Measurements from ENCODE around the gene CLOCK. TPM values are rescaled to one million over a fixed set of nuclear protein-coding genes. Genes with fewer than 3 reads are reported as not detected.

The CLOCK gene
- total and polyA plus RNA-seq, 2 experiments from 2014 or later, result 10.0 to 15.3 TPM

DNA sequence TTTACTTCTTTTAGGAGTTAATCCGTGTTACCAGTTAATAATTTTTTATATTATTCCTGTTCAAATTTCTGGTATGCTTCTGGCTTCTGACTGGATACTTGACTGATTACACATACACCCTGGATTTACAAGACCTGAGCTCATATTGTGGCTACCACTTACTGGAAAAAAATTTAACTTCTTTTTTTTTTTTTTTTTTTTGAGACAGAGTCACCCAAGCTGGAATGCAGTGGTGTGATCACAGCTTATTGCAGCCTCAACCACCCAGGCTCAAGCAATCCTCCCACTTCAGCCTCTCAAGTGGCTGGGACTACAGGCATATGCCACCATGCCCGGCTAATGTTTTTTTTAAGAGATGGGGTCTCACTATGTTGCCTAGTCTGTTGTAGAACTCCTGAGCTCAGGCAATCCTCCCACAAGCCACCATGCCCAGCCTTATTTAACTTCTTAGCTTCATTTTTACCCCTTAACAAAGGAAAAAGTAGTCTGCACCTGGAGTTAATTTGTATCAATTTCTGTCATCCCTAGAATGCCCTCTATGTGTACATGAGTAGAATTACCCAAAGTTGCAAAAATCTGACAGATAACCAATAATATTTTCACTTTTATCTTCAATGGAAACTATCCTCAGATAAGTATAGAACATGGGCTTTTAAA lies 100.7 kb downstream of the CLOCK start:
- no peaks in the 10 kb centered on the region for H3K4me1 ChIP-seq (ENCODE audit: low read depth)
- no peak overlapping the region for H3K27ac ChIP-seq
- peaks cover 73% of the 10 kb centered on the region for H3K36me3 ChIP-seq
- H3K27me3 ChIP-seq, result no peaks in the 10 kb centered on the region
- TF ChIP-seq, protein P1, sequence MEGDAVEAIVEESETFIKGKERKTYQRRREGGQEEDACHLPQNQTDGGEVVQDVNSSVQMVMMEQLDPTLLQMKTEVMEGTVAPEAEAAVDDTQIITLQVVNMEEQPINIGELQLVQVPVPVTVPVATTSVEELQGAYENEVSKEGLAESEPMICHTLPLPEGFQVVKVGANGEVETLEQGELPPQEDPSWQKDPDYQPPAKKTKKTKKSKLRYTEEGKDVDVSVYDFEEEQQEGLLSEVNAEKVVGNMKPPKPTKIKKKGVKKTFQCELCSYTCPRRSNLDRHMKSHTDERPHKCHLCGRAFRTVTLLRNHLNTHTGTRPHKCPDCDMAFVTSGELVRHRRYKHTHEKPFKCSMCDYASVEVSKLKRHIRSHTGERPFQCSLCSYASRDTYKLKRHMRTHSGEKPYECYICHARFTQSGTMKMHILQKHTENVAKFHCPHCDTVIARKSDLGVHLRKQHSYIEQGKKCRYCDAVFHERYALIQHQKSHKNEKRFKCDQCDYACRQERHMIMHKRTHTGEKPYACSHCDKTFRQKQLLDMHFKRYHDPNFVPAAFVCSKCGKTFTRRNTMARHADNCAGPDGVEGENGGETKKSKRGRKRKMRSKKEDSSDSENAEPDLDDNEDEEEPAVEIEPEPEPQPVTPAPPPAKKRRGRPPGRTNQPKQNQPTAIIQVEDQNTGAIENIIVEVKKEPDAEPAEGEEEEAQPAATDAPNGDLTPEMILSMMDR (IDR thresholded peaks at IDR 0.05; ENCODE audit: low read depth, low read length), result no peak
- H3K4me3 ChIP-seq, result no peak overlapping the region
- no peaks in the 10 kb centered on the region for H3K9me3 ChIP-seq (ENCODE audit: low read depth)
- peak in 1 of 2 donors; percentile 32 for DNase-seq (ENCODE audit: low read depth in 1 of 2, low spot score in 1 of 2)

DNA sequence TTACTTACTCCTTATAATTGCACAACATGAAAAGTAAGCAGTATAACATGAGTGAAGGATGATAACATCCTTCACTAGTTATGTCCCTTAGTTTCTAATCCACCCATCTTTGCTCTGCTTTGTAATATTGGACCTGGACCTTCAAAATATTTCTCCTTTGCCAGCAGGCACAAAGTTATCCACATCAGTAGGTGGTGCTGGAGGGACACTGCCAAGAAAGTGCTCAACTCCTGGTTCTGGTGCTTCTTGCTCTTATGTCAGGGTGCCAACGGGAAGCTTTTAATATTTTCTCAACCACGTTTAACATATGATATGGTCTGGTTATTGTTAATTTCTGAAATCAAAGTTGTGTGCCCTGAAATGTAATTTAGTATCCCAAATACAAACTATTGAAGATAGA lies 101.9 kb downstream of the CLOCK start:
- no peak overlapping the region for H3K4me3 ChIP-seq
- H3K9me3 ChIP-seq (ENCODE audit: low read depth), result no peaks in the 10 kb centered on the region
- H3K27me3 ChIP-seq, result no peaks in the 10 kb centered on the region
- peaks cover 72% of the 10 kb centered on the region for H3K36me3 ChIP-seq
- TF ChIP-seq, protein P1 (IDR thresholded peaks at IDR 0.05; ENCODE audit: low read depth, low read length), result peak; percentile 38
- no peak overlapping the region for H3K27ac ChIP-seq
- peak; percentile 23 to 42 for DNase-seq (ENCODE audit: low read depth in 1 of 2, low spot score in 1 of 2)
- H3K4me1 ChIP-seq (ENCODE audit: low read depth), result no peaks in the 10 kb centered on the region

DNA sequence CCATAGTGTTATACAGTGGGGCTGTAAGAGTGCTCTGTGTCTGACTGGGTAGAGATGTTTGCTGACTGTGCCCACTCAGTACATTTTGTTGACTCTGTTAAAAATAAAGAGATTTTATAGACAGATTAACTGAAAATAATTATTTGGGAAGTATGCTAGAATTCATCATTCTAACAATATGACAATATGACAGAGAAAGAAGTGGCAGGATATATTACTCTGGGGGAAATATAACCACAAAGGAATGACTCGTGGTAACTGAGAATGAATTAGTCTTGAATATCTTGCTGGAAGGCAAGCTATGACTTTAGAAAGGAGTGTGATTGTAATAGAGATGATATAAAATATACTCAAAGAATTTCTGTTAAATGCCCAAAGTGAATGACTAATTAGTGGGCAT lies 104.2 kb downstream of the CLOCK start:
- no peak overlapping the region for H3K4me3 ChIP-seq
- no peaks in the 10 kb centered on the region for H3K4me1 ChIP-seq (ENCODE audit: low read depth)
- no peak for DNase-seq (ENCODE audit: low read depth in 1 of 2, low spot score in 1 of 2)
- H3K9me3 ChIP-seq (ENCODE audit: low read depth), result no peaks in the 10 kb centered on the region
- peaks cover 55% of the 10 kb centered on the region for H3K36me3 ChIP-seq
- TF ChIP-seq, protein P1 (IDR thresholded peaks at IDR 0.05; ENCODE audit: low read depth, low read length), result no peak
- H3K27me3 ChIP-seq, result no peaks in the 10 kb centered on the region
- no peak overlapping the region for H3K27ac ChIP-seq

DNA sequence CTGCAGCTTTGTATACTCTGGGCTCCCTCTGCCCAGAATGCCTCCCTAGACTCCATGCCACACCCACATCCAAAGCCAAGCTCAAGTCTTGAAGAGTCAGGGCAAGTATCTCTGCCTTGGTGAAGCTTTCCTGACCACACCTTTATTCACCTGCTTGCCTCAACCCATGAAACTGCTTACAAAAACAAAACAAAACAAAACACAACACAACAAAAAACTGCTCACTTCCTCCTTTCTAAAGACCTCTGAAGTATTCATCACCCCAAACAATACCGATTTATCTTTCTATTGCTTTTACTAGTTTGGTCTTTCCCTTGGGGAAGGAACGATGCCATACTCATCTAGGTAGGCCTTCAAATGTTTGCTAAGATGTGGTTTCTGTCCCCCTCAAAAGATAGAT lies 105.9 kb downstream of the CLOCK start:
- Histone ChIP-seq H3K36me3 (peaks cover 48% of the 10 kb centered on the region), H3K4me1 (ENCODE audit: low read depth) (no peaks in the 10 kb centered on the region), H3K27me3 (no peaks in the 10 kb centered on the region), H3K27ac (no peak overlapping the region), H3K9me3 (ENCODE audit: low read depth) (no peaks in the 10 kb centered on the region), H3K4me3 (no peak overlapping the region)
- TF ChIP-seq, protein P1 (IDR thresholded peaks at IDR 0.05; ENCODE audit: low read depth, low read length), result no peak
- no peak for DNase-seq (ENCODE audit: low read depth in 1 of 2, low spot score in 1 of 2)

DNA sequence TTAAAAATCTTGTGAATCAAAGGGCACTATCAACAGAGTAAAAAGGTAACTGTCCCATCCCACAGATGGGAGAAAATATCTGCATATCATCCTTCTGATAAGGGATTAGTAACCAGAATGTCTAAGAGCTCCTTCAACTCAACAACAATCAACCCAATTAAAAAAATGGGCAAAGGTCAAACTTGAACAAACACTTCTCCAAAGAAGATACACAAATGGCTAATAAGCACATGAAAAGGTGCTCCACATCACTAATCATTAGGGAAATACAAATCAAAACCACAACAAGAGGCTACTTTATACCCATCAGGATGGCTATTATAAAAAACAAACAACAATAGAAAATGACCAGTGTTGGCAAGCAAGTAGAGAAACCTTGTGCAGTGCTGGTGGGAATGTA lies 107.7 kb downstream of the CLOCK start:
- Histone ChIP-seq H3K36me3 (peaks cover 53% of the 10 kb centered on the region), H3K27ac (no peak overlapping the region)
- TF ChIP-seq, protein P1 (IDR thresholded peaks at IDR 0.05; ENCODE audit: low read depth, low read length), result no peak

More for the DNA sequence above, 107.7 kb downstream of the CLOCK start:
- no peak for DNase-seq (ENCODE audit: low read depth in 1 of 2, low spot score in 1 of 2)
- Histone ChIP-seq H3K9me3 (ENCODE audit: low read depth) (no peaks in the 10 kb centered on the region), H3K27me3 (no peaks in the 10 kb centered on the region), H3K4me1 (ENCODE audit: low read depth) (no peaks in the 10 kb centered on the region), H3K4me3 (no peak overlapping the region)

Data from cardiac muscle cell (in vitro differentiated cells and primary cell).